GM19452 (cell line): ENCODE results near the gene TAF11L7.
"Not testable (repeated sequence)": the region's sequence is repeated elsewhere in the genome, so short reads cannot be mapped to it uniquely, and the experiment has no call there.

Experiments used
- ATAC-seq: cut with Tn5 transposase; IDR thresholded peaks from one replicate; pipeline ENCODE4 v1.9.1; 2021; ENCODE audit not compliant: unreplicated experiment

Gene TAF11L7

GRCh38 chr5:17585658-17586057 is at the start of gene TAF11L7:
TSS of gene TAF11L7 (minus strand) at chr5:17585758.
- ATAC-seq = not testable (repeated sequence)

- ATAC-seq = no peak
Measured at GRCh38 chr5:17634160-17634559, 48.6 kb upstream of the TAF11L7 start, which contains the start of gene TAF11L14. TSS of gene TAF11L14 (plus strand) at chr5:17634460.

- ATAC-seq = not testable (repeated sequence)
Measured at GRCh38 chr5:17631788-17632187, 46.2 kb upstream of the TAF11L7 start, which contains the start of gene TAF11L13. TSS of gene TAF11L13 (plus strand) at chr5:17632088.

- no peak for ATAC-seq
Measured at GRCh38 chr5:17625686-17626085, 40.1 kb upstream of the TAF11L7 start.

- no peak for ATAC-seq
Measured at GRCh38 chr5:17620627-17621026, 35.1 kb upstream of the TAF11L7 start.

- no peak for ATAC-seq
Measured at GRCh38 chr5:17619354-17619753, 33.8 kb upstream of the TAF11L7 start.

- no peak for ATAC-seq
Measured at GRCh38 chr5:17614872-17615605, 29.5 kb upstream of the TAF11L7 start.

GRCh38 chr5:17610092-17610491 is 24.5 kb upstream of the TAF11L7 start, which contains the start of gene TAF11L12:
TSS of gene TAF11L12 (plus strand) at chr5:17610392.
- ATAC-seq = not testable (repeated sequence)

- ATAC-seq = not testable (repeated sequence)
Measured at GRCh38 chr5:17607461-17607860, 21.9 kb upstream of the TAF11L7 start.

- no peak for ATAC-seq
Measured at GRCh38 chr5:17604951-17605350, 19.4 kb upstream of the TAF11L7 start.

- not testable (repeated sequence) for ATAC-seq
Measured at GRCh38 chr5:17603880-17604279, 18.3 kb upstream of the TAF11L7 start, which contains the start of gene TAF11L11. TSS of gene TAF11L11 (plus strand) at chr5:17604183.

GRCh38 chr5:17597728-17598127 is 12.2 kb upstream of the TAF11L7 start, which contains the start of gene TAF11L10:
TSS of gene TAF11L10 (minus strand) at chr5:17597828.
- not testable (repeated sequence) for ATAC-seq

GRCh38 chr5:17594255-17594654 is 8.7 kb upstream of the TAF11L7 start, which contains the start of gene TAF11L9:
TSS of gene TAF11L9 (minus strand) at chr5:17594394.
- not testable (repeated sequence) for ATAC-seq

GRCh38 chr5:17590860-17591259 is 5.3 kb upstream of the TAF11L7 start, which contains the start of gene TAF11L8:
TSS of gene TAF11L8 (minus strand) at chr5:17590960.
- ATAC-seq = not testable (repeated sequence)
